ENCODE results near the gene ST3GAL4. TPM values are rescaled to one million over a fixed set of nuclear protein-coding genes. Genes with fewer than 3 reads are reported as not detected.
A peak's percentile ranks its signal among the peaks of the same experiment; 100 is the strongest.

The ST3GAL4 gene
- total RNA-seq, 1 donor from 2014 or later: 22.4 TPM

DNA sequence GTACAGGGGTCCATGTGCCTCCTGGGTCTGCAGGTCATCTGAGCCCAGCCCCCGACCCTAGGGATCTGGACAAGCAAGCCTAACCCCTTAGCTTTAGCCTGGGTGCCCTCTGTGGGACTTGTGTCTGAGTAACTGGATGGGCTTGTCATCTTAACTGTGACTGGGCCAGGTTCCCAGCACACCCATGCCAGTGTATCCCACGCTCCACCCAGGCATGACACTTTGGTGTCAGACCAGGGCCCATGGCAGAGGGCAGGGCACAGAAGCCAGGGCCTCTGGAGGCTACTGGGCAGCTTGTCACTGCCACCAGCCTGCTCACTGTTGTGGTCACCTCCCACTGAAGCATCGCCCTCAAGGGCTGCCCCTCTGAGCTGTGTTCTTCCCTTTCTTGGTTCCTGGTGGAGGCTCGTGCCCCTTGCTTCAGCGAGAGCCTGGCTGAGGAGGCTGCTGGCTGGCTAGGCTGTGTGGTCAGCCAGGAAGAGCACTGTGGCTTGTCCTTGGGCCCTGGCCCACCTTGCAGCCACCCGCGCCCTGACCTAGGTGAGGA lies 80.8 kb downstream of the ST3GAL4 start:
- H3K4me3 Mint-ChIP-seq: no peak overlapping the region
- TF ChIP-seq, protein P1, sequence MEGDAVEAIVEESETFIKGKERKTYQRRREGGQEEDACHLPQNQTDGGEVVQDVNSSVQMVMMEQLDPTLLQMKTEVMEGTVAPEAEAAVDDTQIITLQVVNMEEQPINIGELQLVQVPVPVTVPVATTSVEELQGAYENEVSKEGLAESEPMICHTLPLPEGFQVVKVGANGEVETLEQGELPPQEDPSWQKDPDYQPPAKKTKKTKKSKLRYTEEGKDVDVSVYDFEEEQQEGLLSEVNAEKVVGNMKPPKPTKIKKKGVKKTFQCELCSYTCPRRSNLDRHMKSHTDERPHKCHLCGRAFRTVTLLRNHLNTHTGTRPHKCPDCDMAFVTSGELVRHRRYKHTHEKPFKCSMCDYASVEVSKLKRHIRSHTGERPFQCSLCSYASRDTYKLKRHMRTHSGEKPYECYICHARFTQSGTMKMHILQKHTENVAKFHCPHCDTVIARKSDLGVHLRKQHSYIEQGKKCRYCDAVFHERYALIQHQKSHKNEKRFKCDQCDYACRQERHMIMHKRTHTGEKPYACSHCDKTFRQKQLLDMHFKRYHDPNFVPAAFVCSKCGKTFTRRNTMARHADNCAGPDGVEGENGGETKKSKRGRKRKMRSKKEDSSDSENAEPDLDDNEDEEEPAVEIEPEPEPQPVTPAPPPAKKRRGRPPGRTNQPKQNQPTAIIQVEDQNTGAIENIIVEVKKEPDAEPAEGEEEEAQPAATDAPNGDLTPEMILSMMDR (conservative IDR thresholded peaks at IDR 0.05): no peak

DNA sequence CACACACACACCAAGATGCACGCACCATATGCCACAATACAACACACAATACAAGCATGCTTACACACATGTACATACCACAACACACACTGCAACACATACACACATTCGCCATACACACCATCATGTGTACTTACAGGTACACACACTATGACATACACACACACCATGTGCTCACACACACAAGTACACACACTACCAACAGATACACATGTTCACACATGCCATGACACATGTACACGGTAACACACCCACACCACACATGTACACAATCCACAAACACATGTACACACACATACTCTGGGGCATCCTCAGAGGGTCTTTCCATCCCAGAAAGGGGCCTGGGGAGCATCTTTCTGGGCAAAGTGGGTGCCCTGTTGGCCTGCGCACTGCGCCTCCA lies 82.2 kb downstream of the ST3GAL4 start:
- peaks cover 4% of the 10 kb centered on the region for H3K27me3 Mint-ChIP-seq (ENCODE audit: low read depth)
- no peaks in the 10 kb centered on the region for H3K36me3 Mint-ChIP-seq (ENCODE audit: low read depth)
- DNase-seq (ENCODE audit: low read depth, low spot score): no peak
- TF ChIP-seq, protein P1 (conservative IDR thresholded peaks at IDR 0.05): no peak
- no peak overlapping the region for H3K27ac Mint-ChIP-seq (ENCODE audit: unreplicated experiment)
- no peak overlapping the region for H3K4me3 Mint-ChIP-seq
- no peaks in the 10 kb centered on the region for H3K9me3 Mint-ChIP-seq
- peaks cover 36% of the 10 kb centered on the region for H3K4me1 Mint-ChIP-seq

More for the DNA sequence above, 80.8 kb downstream of the ST3GAL4 start:
- Mint-ChIP-seq H3K9me3 (no peaks in the 10 kb centered on the region), H3K27me3 (ENCODE audit: low read depth) (peaks cover 4% of the 10 kb centered on the region), H3K27ac (ENCODE audit: unreplicated experiment) (peak overlapping the region; percentile 12), H3K36me3 (ENCODE audit: low read depth) (no peaks in the 10 kb centered on the region), H3K4me1 (peaks cover 28% of the 10 kb centered on the region)
- DNase-seq (ENCODE audit: low read depth, low spot score): no peak

DNA sequence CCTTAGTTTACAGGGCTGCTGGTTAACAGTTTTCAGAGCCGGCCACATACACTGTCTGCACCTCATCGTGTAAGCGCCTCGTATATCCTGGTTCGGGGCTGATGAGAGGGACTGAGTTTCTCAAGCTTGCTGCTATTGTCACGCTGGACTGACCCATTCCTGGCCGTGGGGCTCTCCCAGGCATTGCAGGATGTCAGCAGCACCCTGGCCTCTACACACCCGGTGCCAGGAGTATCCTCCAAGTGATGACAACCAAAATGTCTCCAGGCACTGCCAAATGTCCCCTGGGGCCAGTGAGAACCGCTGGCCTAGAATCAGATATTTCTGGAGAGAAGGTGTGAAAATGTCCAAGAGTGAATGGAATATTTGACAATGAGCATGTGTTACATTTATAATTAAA lies 82.8 kb downstream of the ST3GAL4 start:
- H3K27me3 Mint-ChIP-seq (ENCODE audit: low read depth): peaks cover 4% of the 10 kb centered on the region
- DNase-seq (ENCODE audit: low read depth, low spot score): no peak
- H3K9me3 Mint-ChIP-seq: no peaks in the 10 kb centered on the region
- H3K36me3 Mint-ChIP-seq (ENCODE audit: low read depth): no peaks in the 10 kb centered on the region
- peaks cover 39% of the 10 kb centered on the region for H3K4me1 Mint-ChIP-seq
- no peak overlapping the region for H3K27ac Mint-ChIP-seq (ENCODE audit: unreplicated experiment)
- H3K4me3 Mint-ChIP-seq: no peak overlapping the region
- TF ChIP-seq, protein P1 (conservative IDR thresholded peaks at IDR 0.05): no peak

DNA sequence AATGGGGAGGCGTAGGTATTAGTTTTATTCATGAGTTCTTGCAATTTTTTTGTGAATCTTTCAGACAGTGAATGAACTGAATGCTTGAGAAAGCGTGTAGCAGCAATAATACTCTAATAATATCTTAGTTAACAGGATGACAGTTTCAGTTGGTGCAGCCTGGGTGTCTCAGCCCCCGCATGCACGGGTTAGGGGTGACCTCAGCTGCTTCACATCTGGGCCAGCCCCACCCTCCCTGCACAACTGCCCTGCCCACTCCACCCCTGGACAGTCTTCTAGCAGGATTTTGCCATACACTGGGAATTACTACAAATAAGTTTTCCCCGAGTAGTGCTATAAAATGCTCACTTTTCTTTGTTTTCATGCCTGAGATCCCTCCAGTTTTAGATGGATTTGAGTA lies 83.2 kb downstream of the ST3GAL4 start:
- TF ChIP-seq, protein P1 (conservative IDR thresholded peaks at IDR 0.05): no peak
- peaks cover 38% of the 10 kb centered on the region for H3K4me1 Mint-ChIP-seq

DNA sequence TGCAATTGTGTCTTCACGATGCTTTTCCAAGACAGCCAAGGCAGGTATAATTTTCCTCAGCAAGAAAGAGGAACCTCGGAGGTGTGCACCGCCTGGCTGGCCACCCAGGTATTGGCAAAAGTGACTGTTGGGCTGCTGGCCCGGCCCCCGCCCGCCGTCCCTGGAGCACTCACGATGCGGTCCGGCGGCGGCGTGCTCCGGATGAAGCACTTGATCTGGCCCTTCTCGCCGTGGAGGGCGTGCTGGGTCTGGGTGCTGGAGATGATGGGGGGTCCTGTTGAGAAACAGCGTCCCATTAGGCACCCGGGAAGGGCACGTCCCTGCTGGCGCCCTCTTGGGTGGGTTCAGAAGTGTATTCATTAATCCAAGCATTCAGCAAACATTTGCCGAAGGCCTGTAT lies 84.8 kb downstream of the ST3GAL4 start:
- Mint-ChIP-seq H3K27me3 (ENCODE audit: low read depth) (peaks cover 4% of the 10 kb centered on the region), H3K36me3 (ENCODE audit: low read depth) (no peaks in the 10 kb centered on the region), H3K27ac (ENCODE audit: unreplicated experiment) (no peak overlapping the region), H3K4me3 (no peak overlapping the region), H3K9me3 (no peaks in the 10 kb centered on the region), H3K4me1 (peaks cover 25% of the 10 kb centered on the region)
- TF ChIP-seq, protein P1 (conservative IDR thresholded peaks at IDR 0.05): no peak
- no peak for DNase-seq (ENCODE audit: low read depth, low spot score)

More for the DNA sequence above, 83.2 kb downstream of the ST3GAL4 start:
- Mint-ChIP-seq H3K27me3 (ENCODE audit: low read depth) (peaks cover 4% of the 10 kb centered on the region), H3K4me3 (no peak overlapping the region), H3K27ac (ENCODE audit: unreplicated experiment) (no peak overlapping the region), H3K9me3 (no peaks in the 10 kb centered on the region), H3K36me3 (ENCODE audit: low read depth) (no peaks in the 10 kb centered on the region)
- no peak for DNase-seq (ENCODE audit: low read depth, low spot score)
